Hematopoietic multipotent progenitor cell treated with erythropoietin and hydrocortisone succinate and interleukin-3 and kit ligand, for 8 days (in vitro differentiated cells): Measurements from ENCODE around the gene PHF2.

Experiments
- DNase-seq: peaks from one replicate; pipeline ENCODE4 v3.0.0-alpha.2; 2015

The PHF2 gene

GRCh38 chr9:93569621-93570174 lies 6.7 kb upstream of the PHF2 start:
- no peak for DNase-seq

GRCh38 chr9:93572221-93572620 lies 4.2 kb upstream of the PHF2 start:
- no peak for DNase-seq

- no peak for DNase-seq
These were observed 3.5 kb upstream of the PHF2 start for GRCh38 chr9:93572636-93573515.

GRCh38 chr9:93573516-93573828 lies 2.9 kb upstream of the PHF2 start:
- no peak for DNase-seq

- no peak for DNase-seq
These were observed 2.1 kb upstream of the PHF2 start for GRCh38 chr9:93574091-93574899.

GRCh38 chr9:93574900-93575795 lies 1.2 kb upstream of the PHF2 start:
- no peak for DNase-seq

GRCh38 chr9:93575796-93576257 lies 557 bp upstream of the PHF2 start:
- peak; percentile 74 for DNase-seq

- peak; percentile 18 for DNase-seq
These were observed 942 bp downstream of the PHF2 start for GRCh38 chr9:93577078-93577974.

- peak; percentile 24 for DNase-seq
These were observed 1.7 kb downstream of the PHF2 start for GRCh38 chr9:93577975-93578682.

GRCh38 chr9:93578844-93579243 lies 2.5 kb downstream of the PHF2 start:
- no peak for DNase-seq

- no peak for DNase-seq
These were observed 3.5 kb downstream of the PHF2 start for GRCh38 chr9:93579711-93580516.

GRCh38 chr9:93580654-93581380 lies 4.4 kb downstream of the PHF2 start:
- no peak for DNase-seq

GRCh38 chr9:93582115-93582514 lies 5.7 kb downstream of the PHF2 start:
- no peak for DNase-seq

GRCh38 chr9:93582550-93582949 lies 6.2 kb downstream of the PHF2 start:
- DNase-seq = no peak

GRCh38 chr9:93585259-93585658 lies 8.9 kb downstream of the PHF2 start:
- no peak for DNase-seq

GRCh38 chr9:93585695-93586094 lies 9.3 kb downstream of the PHF2 start:
- DNase-seq = no peak

- no peak for DNase-seq
These were observed 10.1 kb downstream of the PHF2 start for GRCh38 chr9:93586290-93587057.

GRCh38 chr9:93587284-93587650 lies 10.9 kb downstream of the PHF2 start:
- no peak for DNase-seq
